ENCODE results near the gene PPIL6.

DNA sequence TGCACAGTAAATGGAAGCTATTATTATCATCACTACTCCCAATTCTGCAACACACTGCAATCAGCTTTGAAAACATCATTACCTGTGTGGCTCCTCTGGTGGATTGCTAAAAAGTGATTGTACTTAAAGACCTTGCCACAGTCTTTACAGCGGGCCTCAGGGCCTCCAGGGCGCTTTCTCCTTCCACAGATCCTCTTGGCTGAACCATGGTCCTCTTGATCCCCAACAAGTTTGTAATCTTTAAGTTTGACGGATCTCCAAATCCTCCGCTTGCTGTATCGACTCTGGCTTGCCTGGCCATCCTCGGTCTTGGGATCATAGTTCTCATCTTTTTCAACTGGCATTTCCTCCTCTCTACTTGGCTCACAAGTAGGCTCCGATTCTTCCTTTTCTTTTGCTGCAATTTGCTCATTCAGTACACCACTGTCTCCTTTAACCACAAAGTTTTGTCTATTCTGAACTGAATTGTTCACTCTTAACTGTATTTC is 40.6 kb upstream of the PPIL6 start:
- no peak for TF ChIP-seq PAX5 (IDR thresholded peaks at IDR 0.05; ENCODE audit: insufficient read depth, low read length, severe bottlenecking)
- no peak for TF ChIP-seq POLR2A (IDR thresholded peaks at IDR 0.05; ENCODE audit: low read depth, low read length)
- no peak for TF ChIP-seq POLR2AphosphoS5 (IDR thresholded peaks at IDR 0.05; ENCODE audit: low read depth, low read length)
- no peak for TF ChIP-seq TAF1 (IDR thresholded peaks at IDR 0.05; ENCODE audit: low read depth, low read length)
- TF ChIP-seq POU2F2 (IDR thresholded peaks at IDR 0.05; ENCODE audit: low read depth, low read length): no peak

All from GM12891 (cell line).